Measurements from ENCODE around the gene RUNX1.

The RUNX1 gene

GRCh38 chr21:34797921-34798535 is 251.1 kb downstream of the RUNX1 start:
- DNase-seq: no peak

GRCh38 chr21:34797201-34797525 is 251.9 kb downstream of the RUNX1 start:
- DNase-seq: no peak

GRCh38 chr21:34796518-34797200 is 252.4 kb downstream of the RUNX1 start:
- DNase-seq: no peak

- no peak for DNase-seq
These were observed 253.4 kb downstream of the RUNX1 start for GRCh38 chr21:34795548-34796180.

- no peak for DNase-seq
These were observed 253.9 kb downstream of the RUNX1 start for GRCh38 chr21:34795175-34795547.

- DNase-seq: no peak
These were observed 254.4 kb downstream of the RUNX1 start for GRCh38 chr21:34794686-34795085.

- DNase-seq: no peak
These were observed 255.6 kb downstream of the RUNX1 start for GRCh38 chr21:34793471-34793870.

- no peak for DNase-seq
These were observed 256.5 kb downstream of the RUNX1 start for GRCh38 chr21:34792504-34793089.

- no peak for DNase-seq
These were observed 257.2 kb downstream of the RUNX1 start for GRCh38 chr21:34791776-34792503.

GRCh38 chr21:34790834-34791233 is 258.3 kb downstream of the RUNX1 start:
- DNase-seq: no peak

- no peak for DNase-seq
These were observed 258.8 kb downstream of the RUNX1 start for GRCh38 chr21:34790341-34790740.

- DNase-seq: no peak
These were observed 260.2 kb downstream of the RUNX1 start for GRCh38 chr21:34788879-34789278.

GRCh38 chr21:34783815-34784214 is 265.3 kb downstream of the RUNX1 start:
- no peak for DNase-seq

GRCh38 chr21:34782506-34783360 is 266.4 kb downstream of the RUNX1 start:
- DNase-seq: no peak

GRCh38 chr21:34781526-34781925 is 267.6 kb downstream of the RUNX1 start:
- DNase-seq: no peak

GRCh38 chr21:34779860-34780259 is 269.2 kb downstream of the RUNX1 start:
- no peak for DNase-seq

- DNase-seq: no peak
These were observed 273.3 kb downstream of the RUNX1 start for GRCh38 chr21:34775793-34776192.

GRCh38 chr21:34774750-34775149 is 274.4 kb downstream of the RUNX1 start:
- no peak for DNase-seq

- DNase-seq: no peak
These were observed 277.5 kb downstream of the RUNX1 start for GRCh38 chr21:34771512-34772028.

- no peak for DNase-seq
These were observed 278.5 kb downstream of the RUNX1 start for GRCh38 chr21:34770576-34770975.

GRCh38 chr21:34768326-34768725 is 280.8 kb downstream of the RUNX1 start:
- DNase-seq: no peak

- DNase-seq: no peak
These were observed 282.2 kb downstream of the RUNX1 start for GRCh38 chr21:34766862-34767261.

Data from stimulated activated CD4-positive, alpha-beta T cell treated with anti-CD3 and anti-CD28 coated beads, Interleukin-4, amount 100 ng/mL, for 4 hours (primary cell).